Glutamatergic neuron (in vitro differentiated cells): Measurements from ENCODE around the gene COL20A1. TPM values are rescaled to one million over a fixed set of nuclear protein-coding genes. Genes with fewer than 3 reads are reported as not detected.

Experiments used
- DNase-seq: peaks from one replicate; pipeline ENCODE4 v3.0.0; 2022
- H3K27ac Mint-ChIP-seq: one replicate; pipeline ENCODE4 v1.8.0; 2020; ENCODE audit warnings: mild to moderate bottlenecking, mixed read lengths, inconsistent platforms; ENCODE audit not compliant: unreplicated experiment
- H3K27me3 Mint-ChIP-seq: one replicate; pipeline ENCODE4 v1.8.0; 2020; ENCODE audit warnings: mild to moderate bottlenecking, moderate library complexity, mixed read lengths, inconsistent platforms; ENCODE audit not compliant: unreplicated experiment
- H3K36me3 Mint-ChIP-seq: one replicate; pipeline ENCODE4 v1.8.0; 2020; ENCODE audit warnings: mild to moderate bottlenecking, mixed read lengths, inconsistent platforms; ENCODE audit not compliant: unreplicated experiment
- H3K4me1 Mint-ChIP-seq: one replicate; pipeline ENCODE4 v1.8.0; 2020; ENCODE audit warnings: mild to moderate bottlenecking, low read depth, mixed read lengths, inconsistent platforms; ENCODE audit not compliant: unreplicated experiment
- H3K4me3 Mint-ChIP-seq: one replicate; pipeline ENCODE4 v1.8.0; 2020; ENCODE audit warnings: mild to moderate bottlenecking, mixed read lengths, inconsistent platforms; ENCODE audit not compliant: unreplicated experiment
- H3K9me3 Mint-ChIP-seq: one replicate; pipeline ENCODE4 v1.8.0; 2020; ENCODE audit warnings: mild to moderate bottlenecking, moderate library complexity, mixed read lengths, inconsistent platforms; ENCODE audit not compliant: unreplicated experiment
- CTCF ChIP-seq: fragments of 200-600 bp; sonication (generic); IDR thresholded peaks from one replicate; pipeline ENCODE4 v1.5.0; 2021; ENCODE audit not compliant: partially characterized antibody, unreplicated experiment
- total RNA-seq: library from RNA; stranded (reverse); fragmentation: NEBNext Ultra II Directional; extraction: Animal tissue kit (Norgen Biotek cat#: 25700); gene quantifications from one replicate; pipeline ENCODE4 v1.2.1, GENCODE V29; 2021; ENCODE audit not compliant: unreplicated experiment

Gene COL20A1
- total RNA-seq, 1 donor from 2014 or later = 2.1 TPM

- H3K4me3 Mint-ChIP-seq = no peak overlapping the region
- no peak for TF ChIP-seq CTCF
- peaks cover 7% of the 10 kb centered on the region for H3K27me3 Mint-ChIP-seq
- no peak for DNase-seq
- no peaks in the 10 kb centered on the region for H3K4me1 Mint-ChIP-seq
- H3K36me3 Mint-ChIP-seq = no peaks in the 10 kb centered on the region
- no peak overlapping the region for H3K27ac Mint-ChIP-seq
- H3K9me3 Mint-ChIP-seq = peaks cover 1% of the 10 kb centered on the region
Measured at GRCh38 chr20:63285636-63286615, 7.1 kb upstream of the COL20A1 start.

DNA sequence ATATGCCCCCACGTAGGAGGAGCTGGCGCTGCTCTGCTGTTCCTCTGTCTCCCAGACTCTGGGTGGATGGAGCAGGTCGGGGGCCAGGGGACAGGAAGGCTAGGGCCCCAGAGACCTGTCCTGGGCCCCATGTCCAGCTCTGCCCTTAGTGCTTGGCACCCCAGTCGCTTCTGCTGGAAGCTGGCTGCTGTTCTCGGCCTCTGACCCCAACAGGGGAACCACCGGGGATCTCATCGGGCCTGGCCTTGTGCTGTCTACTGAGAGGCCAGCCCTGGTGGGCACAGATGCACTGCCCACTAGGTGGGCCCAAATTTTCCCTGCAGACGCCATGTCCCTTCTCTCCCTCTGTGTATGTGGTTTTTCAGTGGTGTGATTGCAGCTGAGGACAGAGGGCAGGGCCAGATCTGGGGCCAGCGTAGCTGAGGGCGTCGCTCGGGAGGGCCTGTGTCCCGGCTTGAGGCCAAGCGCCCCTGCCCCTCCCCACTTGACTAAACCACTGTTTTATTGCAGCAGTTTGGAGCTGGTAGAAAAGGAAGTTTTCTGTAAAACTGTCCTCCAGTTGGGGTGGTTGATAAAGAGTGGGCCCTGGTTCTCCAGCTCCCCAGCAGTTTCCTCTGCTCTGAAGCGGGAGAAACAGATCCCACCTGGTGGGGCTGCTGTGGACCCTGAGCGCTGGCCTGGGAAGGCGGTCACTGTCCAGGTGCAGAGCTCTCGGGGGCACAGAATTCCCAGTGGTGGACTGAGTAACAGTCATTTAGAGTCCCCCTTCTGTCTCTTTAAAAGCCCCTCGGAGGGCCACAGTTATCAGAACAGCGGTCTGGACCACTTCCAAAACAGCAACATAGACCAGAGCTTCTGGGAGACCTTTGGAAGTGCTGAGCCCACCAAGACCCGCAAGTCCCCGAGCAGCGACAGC, 5.9 kb upstream of the COL20A1 start:
- Mint-ChIP-seq H3K27ac (no peak overlapping the region), H3K4me1 (no peaks in the 10 kb centered on the region), H3K36me3 (no peaks in the 10 kb centered on the region), H3K4me3 (no peak overlapping the region), H3K27me3 (peaks cover 7% of the 10 kb centered on the region), H3K9me3 (peaks cover 3% of the 10 kb centered on the region)
- no peak for DNase-seq
- TF ChIP-seq CTCF = no peak

DNA sequence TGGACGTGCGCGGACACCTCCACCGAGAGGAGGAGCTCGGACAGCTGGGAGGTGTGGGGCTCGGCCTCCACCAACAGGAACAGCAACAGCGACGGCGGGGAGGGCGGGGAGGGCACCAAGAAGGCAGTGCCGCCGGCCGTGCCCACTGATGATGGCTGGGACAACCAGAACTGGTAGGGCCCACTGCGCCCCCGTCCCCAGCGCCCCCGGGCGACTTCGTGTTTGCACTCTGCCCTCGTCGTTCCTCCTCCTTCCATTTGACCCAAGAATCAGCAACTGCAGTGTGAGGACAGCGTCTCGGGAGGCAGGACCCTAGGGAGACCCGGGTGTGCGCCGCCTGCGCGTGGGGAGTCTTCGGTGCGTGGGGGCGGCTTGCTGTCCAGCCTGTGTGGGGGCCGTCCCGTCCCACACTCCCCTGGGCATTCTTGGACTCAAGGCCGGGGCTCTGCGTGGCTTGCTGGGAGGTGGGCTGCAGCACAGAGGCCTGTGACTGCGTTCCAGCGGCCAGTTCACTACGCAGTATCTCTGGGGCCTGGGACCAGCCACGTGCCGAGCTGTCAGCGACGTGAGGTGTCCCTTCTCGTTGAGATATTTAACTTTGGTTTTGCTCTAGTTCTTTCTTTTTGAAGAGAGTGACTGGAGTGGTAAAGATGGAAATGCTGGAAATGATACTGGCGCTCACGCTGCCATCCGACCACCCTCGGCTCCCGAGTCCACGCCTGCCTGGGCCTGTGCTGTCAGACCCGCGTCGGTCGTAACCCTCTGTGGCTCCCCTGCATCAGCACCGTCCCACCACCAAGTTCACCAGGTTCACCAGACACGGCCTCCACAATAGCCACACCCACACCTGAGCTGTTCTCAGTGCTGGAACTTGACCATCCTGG, 5.0 kb upstream of the COL20A1 start:
- H3K4me3 Mint-ChIP-seq = no peak overlapping the region
- H3K9me3 Mint-ChIP-seq = peaks cover 3% of the 10 kb centered on the region
- DNase-seq = no peak
- H3K27me3 Mint-ChIP-seq = peaks cover 7% of the 10 kb centered on the region
- peaks cover 1% of the 10 kb centered on the region for H3K4me1 Mint-ChIP-seq
- H3K27ac Mint-ChIP-seq = no peak overlapping the region
- no peak for TF ChIP-seq CTCF
- H3K36me3 Mint-ChIP-seq = no peaks in the 10 kb centered on the region

DNA sequence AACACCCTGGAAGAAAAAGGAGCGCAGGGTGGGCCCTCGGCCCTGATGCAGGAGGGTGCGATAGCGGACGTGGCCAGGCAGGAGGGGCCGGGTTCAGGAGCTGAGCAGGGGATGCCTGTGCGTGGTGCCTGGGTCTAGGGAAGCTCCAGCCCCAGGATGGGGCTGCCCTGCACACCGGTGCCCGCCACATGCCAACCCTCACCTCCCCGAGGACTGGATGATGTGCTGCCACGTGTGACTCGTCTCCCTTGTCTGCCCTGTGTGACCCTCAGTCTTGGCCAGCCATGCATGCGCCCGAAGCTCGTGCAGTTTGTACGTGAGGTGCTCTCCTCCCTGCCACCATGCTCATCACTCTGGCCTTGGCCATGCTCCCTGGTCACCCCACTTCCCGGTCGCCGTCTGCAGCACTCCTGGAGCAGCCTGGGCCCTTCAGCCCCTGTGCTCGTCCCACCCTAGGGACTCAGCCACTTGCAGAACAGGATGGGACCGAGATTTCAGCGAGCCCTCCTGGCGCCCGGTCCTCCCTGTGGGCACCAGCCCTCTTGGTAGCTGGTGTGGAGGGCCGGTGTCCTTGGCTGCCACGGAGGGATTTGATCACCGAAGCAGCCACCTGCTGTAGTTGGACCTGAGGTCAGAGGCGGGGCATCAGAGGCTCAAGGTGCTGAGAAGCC, 4.3 kb upstream of the COL20A1 start:
- Mint-ChIP-seq H3K4me3 (no peak overlapping the region), H3K27ac (no peak overlapping the region), H3K4me1 (peaks cover 1% of the 10 kb centered on the region), H3K9me3 (peaks cover 3% of the 10 kb centered on the region), H3K36me3 (no peaks in the 10 kb centered on the region), H3K27me3 (peaks cover 7% of the 10 kb centered on the region)
- DNase-seq = no peak
- no peak for TF ChIP-seq CTCF
